Retinal pigment epithelial cell (primary cell): ENCODE data around the gene TCP11L1.

Experiments used
- DNase-seq: peaks from one replicate; pipeline ENCODE4 v3.0.0-alpha.2; 2010; ENCODE audit warnings: low read depth
- H3K4me3 ChIP-seq: 2 replicates; pipeline ENCODE4 v1.5.1; 2011; ENCODE audit warnings: mild to moderate bottlenecking, low read length, control low read depth, moderate library complexity
- CTCF ChIP-seq: conservative IDR thresholded peaks from 2 replicates; pipeline ENCODE4 v1.5.1; 2011; ENCODE audit warnings: low read depth, low read length, control low read depth, inconsistent platforms

The TCP11L1 gene

DNA sequence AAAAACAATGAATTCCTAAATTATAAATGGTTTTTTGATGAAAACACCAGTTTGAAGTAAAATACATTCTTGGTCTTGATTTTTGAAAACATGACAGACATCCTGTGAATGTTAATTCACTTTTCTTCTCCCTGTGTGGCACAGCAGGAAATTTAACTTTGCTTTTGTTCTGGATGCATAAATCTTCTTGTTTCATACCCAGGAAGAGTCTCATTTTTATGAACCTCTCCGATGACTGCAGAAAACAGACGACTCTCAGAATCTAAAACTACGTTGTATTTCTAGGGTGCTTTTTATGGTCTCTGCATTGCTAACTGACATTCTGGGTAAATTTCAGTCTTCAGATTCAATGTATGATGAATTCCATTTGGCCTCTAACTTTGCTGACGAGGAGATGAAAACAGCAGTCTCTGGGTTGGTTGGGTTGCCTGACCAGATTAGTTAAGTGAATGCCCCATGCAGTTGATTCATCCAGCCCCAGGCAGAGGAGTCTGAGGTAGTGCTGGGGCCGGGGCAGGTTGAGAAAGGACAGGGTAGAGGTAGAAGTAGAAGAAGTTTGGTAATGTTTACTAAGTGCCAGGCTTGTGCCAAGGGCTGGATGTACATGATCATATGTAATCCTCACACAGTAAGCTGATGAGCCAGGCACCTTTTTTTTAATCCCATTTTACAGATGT, 20.1 kb downstream of the TCP11L1 start:
- no peak for DNase-seq
- TF ChIP-seq CTCF, result no peak
- H3K4me3 ChIP-seq, result no peak overlapping the region

- no peak for DNase-seq
- no peak overlapping the region for H3K4me3 ChIP-seq
- no peak for TF ChIP-seq CTCF
Measured at GRCh38 chr11:33060271-33060670, 20.9 kb downstream of the TCP11L1 start.

- no peak for TF ChIP-seq CTCF
- DNase-seq, result no peak
- no peak overlapping the region for H3K4me3 ChIP-seq
Measured at GRCh38 chr11:33062137-33062536, 22.8 kb downstream of the TCP11L1 start.

DNA sequence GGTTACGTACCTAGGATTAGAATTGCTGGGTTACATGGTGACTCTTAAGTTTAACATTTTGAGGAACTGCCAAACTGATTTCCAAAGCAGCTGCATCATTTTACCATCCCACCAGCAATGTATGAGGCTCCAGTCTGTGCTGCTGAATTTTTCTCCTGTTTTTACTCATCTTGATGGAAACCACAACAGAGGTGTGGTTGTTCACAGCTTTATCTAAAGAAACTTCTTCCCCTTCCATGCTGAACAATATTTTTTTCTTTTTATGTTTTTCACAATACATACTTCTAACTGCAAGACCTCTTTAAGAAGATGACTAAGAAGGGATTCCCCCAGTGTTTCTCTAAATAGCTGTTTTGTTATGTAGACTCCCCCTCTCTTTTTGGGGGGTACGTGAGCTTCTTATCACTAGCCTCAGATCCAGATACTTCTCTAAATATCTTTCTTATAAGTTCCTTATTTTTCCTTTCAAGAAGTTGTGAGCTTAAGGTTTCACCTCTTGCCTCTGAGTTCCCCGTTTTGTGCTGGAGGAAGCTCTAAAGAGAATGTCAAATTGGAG, 24.0 kb downstream of the TCP11L1 start:
- TF ChIP-seq CTCF, result no peak
- no peak for DNase-seq
- H3K4me3 ChIP-seq, result no peak overlapping the region

DNA sequence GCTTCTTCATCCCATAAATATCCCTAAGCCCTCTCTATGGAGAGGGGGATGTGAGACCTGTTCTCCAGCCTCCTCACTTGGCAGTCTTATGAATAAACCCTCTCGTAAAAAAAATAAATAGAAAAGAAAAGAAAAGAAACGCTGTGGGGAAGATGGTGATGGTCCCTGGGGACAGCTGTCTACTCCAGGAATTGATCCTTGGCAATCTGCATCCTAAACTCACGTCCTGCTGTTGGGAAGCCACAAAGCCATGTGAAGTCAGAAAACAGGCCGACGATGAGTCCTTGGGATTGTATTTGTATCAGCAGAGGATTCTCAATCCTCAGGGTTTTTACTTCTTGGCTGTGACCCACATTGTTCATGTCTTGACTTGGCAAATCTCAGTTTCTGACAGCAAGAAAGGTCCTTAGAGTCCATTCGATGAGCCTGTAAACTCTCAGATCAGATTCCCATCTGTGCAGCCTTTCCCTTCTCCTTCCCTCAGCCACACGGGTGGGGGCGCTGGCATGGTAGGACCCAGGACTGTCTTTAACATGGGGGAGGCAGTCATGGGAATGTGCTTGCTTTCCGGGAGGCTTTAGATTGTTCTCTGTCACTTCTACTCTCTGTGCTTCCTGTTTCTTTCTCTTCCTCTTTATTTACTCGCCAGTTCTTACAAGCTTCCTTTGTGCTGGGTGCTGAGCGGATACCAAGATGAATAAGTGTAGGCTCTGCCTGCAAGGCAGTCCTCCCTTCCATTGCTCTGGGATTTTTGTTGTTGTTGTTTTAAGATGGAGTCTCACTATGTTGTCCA, 24.9 kb downstream of the TCP11L1 start:
- H3K4me3 ChIP-seq, result no peak overlapping the region
- no peak for TF ChIP-seq CTCF
- DNase-seq, result no peak

GRCh38 chr11:33064866-33065265, 25.5 kb downstream of the TCP11L1 start:
- no peak for DNase-seq
- no peak for TF ChIP-seq CTCF
- H3K4me3 ChIP-seq, result no peak overlapping the region
